HEK293 (cell line): ENCODE results near the gene KRTAP4-12.

Experiments used
- CTCF ChIP-seq: fragments of 450-650 bp; formaldehyde crosslinking; IDR thresholded peaks from 2 replicates; pipeline ENCODE4 v1.5.1; 2016; ENCODE audit warnings: missing biosample characterization, missing genetic modification characterization
- ELK4 ChIP-seq: IDR thresholded peaks from 2 replicates; pipeline ENCODE4 v1.6.1; 2011; ENCODE audit warnings: mild to moderate bottlenecking, low read depth, low read length, borderline replicate concordance
- PRDM10 ChIP-seq: fragments of 450-650 bp; formaldehyde crosslinking; IDR thresholded peaks from 2 replicates; pipeline ENCODE4 v1.5.1; 2016; ENCODE audit warnings: missing biosample characterization, missing genetic modification characterization
- RBAK ChIP-seq: fragments of 450-650 bp; formaldehyde crosslinking; IDR thresholded peaks from 2 replicates; pipeline ENCODE4 v1.5.1; 2016; ENCODE audit warnings: missing biosample characterization, missing genetic modification characterization
- ZBTB1 ChIP-seq: fragments of 450-650 bp; formaldehyde crosslinking; IDR thresholded peaks from 2 replicates; pipeline ENCODE4 v1.5.1; 2016; ENCODE audit warnings: missing biosample characterization, missing genetic modification characterization
- ZBTB20 ChIP-seq: fragments of 450-650 bp; formaldehyde crosslinking; IDR thresholded peaks from 2 replicates; pipeline ENCODE4 v1.5.1; 2016; ENCODE audit warnings: missing biosample characterization, missing genetic modification characterization
- ZBTB26 ChIP-seq: fragments of 450-650 bp; formaldehyde crosslinking; optimal IDR thresholded peaks from 2 replicates; pipeline ENCODE3; 2016; ENCODE audit warnings: missing biosample characterization, mild to moderate bottlenecking, missing genetic modification characterization
- ZNF140 ChIP-seq: fragments of 450-650 bp; formaldehyde crosslinking; IDR thresholded peaks from 2 replicates; pipeline ENCODE4 v1.5.1; 2016; ENCODE audit warnings: missing biosample characterization, missing genetic modification characterization
- ZNF266 ChIP-seq: fragments of 450-650 bp; formaldehyde crosslinking; IDR thresholded peaks from 2 replicates; pipeline ENCODE4 v1.5.1; 2016; ENCODE audit warnings: missing biosample characterization, missing genetic modification characterization, low read depth
- ZNF449 ChIP-seq: fragments of 450-650 bp; formaldehyde crosslinking; IDR thresholded peaks from 2 replicates; pipeline ENCODE4 v1.5.1; 2017; ENCODE audit warnings: missing biosample characterization, mild to moderate bottlenecking, missing genetic modification characterization, moderate library complexity
- ZNF561 ChIP-seq: fragments of 450-650 bp; IDR thresholded peaks from 2 replicates; pipeline ENCODE4 v1.5.1; 2018; ENCODE audit warnings: missing biosample characterization, missing genetic modification characterization, borderline replicate concordance
- ZNF677 ChIP-seq: fragments of 450-650 bp; IDR thresholded peaks from 2 replicates; pipeline ENCODE4 v1.5.0; 2018; ENCODE audit warnings: missing biosample characterization, mild to moderate bottlenecking, missing genetic modification characterization, moderate library complexity
- ZNF704 ChIP-seq: fragments of 450-650 bp; formaldehyde crosslinking; IDR thresholded peaks from 2 replicates; pipeline ENCODE4 v1.5.1; 2016; ENCODE audit warnings: missing biosample characterization, missing genetic modification characterization
- ZSCAN18 ChIP-seq: fragments of 450-650 bp; formaldehyde crosslinking; IDR thresholded peaks from 2 replicates; pipeline ENCODE4 v1.5.1; 2016; ENCODE audit warnings: missing biosample characterization, missing genetic modification characterization

GRCh38 chr17:41149652-41149985 is 25.6 kb upstream of the KRTAP4-12 start, which contains the start of gene KRTAP4-5:
- TF ChIP-seq ZNF561 (tag by site-specific recombination), result no peak
- no peak for TF ChIP-seq CTCF (tag by site-specific recombination)
- no peak for TF ChIP-seq ZBTB1 (tag by site-specific recombination)
- no peak for TF ChIP-seq PRDM10 (tag by site-specific recombination)
- no peak for TF ChIP-seq ZNF449
- TF ChIP-seq ZBTB20, result no peak
- no peak for TF ChIP-seq ZNF677 (tag by site-specific recombination)
- TF ChIP-seq ZNF704 (tag by site-specific recombination), result no peak
- no peak for TF ChIP-seq ZSCAN18 (tag by site-specific recombination)
- TF ChIP-seq ZNF266, result no peak
- TF ChIP-seq ZBTB26 (tag by site-specific recombination), result no peak
- no peak for TF ChIP-seq ELK4
- TF ChIP-seq RBAK, result no peak
- no peak for TF ChIP-seq ZNF140 (tag by site-specific recombination)
